Vagina (tissue), 2 donors: ENCODE measurements around the gene LIPM. TPM values are rescaled to one million over a fixed set of nuclear protein-coding genes. Genes with fewer than 3 reads are reported as not detected.
A peak's percentile ranks its signal among the peaks of the same experiment; 100 is the strongest.

ENCODE experiments used
- DNase-seq, 2 donors: peaks; one replicate each; pipeline ENCODE4 v3.0.0-alpha.2; 2017; ENCODE audit errors: extremely low spot score in 2 of 2
- H3K27ac ChIP-seq: fragments of 200-600 bp; sonication (generic); one replicate; pipeline ENCODE4 v1.5.1; 2019
- H3K27me3 ChIP-seq: fragments of 200-600 bp; sonication (generic); one replicate; pipeline ENCODE4 v1.5.1; 2019
- H3K36me3 ChIP-seq, 2 donors: fragments of 200-600 bp; sonication (generic); one replicate each; pipeline ENCODE4 v1.5.1; 2017 to 2019
- H3K4me1 ChIP-seq: fragments of 200-600 bp; sonication (generic); one replicate; pipeline ENCODE4 v1.5.1; 2019
- H3K4me3 ChIP-seq, 2 donors: fragments of 200-600 bp; sonication (generic); 1 replicate in 1 of 2; 2 replicates in 1 of 2; pipeline ENCODE4 v1.5.1; 2016 to 2019
- H3K9me3 ChIP-seq: fragments of 200-600 bp; sonication (generic); one replicate; pipeline ENCODE4 v1.5.1; 2019
- CTCF ChIP-seq, 3 experiments: fragments of 450-650 bp in 2 of 3; fragments of 200-600 bp in 1 of 3; sonication (generic) in 1 of 3; IDR thresholded peaks; one replicate each; pipeline ENCODE4 v1.5.1; 2017 to 2019; ENCODE audit warnings: antibody characterized with exemption in 3 of 3, mild to moderate bottlenecking in 2 of 3, moderate library complexity in 2 of 3
- POLR2A ChIP-seq, 2 donors: fragments of 450-650 bp; IDR thresholded peaks; one replicate each; pipeline ENCODE4 v1.6.1; 2017; ENCODE audit warnings: antibody characterized with exemption in 2 of 2, mild to moderate bottlenecking in 2 of 2, moderate library complexity in 2 of 2
- POLR2AphosphoS5 ChIP-seq, 2 donors: sonication (generic); formaldehyde crosslinking; IDR thresholded peaks; one replicate each; pipeline ENCODE4 v1.9.0; 2017; ENCODE audit warnings: antibody characterized with exemption in 2 of 2, mild to moderate bottlenecking in 2 of 2, low read depth in 1 of 2; ENCODE audit not compliant: insufficient read depth in 1 of 2
- intact Hi-C: fragments of 100-400 bp; cut with DNase I; formaldehyde crosslinking; loops from one replicate; pipeline ENCODE4 v1.15.1; 2023
- total RNA-seq: library from RNA; depleted of rRNA; stranded (reverse); fragments of >200 nt; gene quantifications from one replicate; pipeline ENCODE4 v1.2.3, GENCODE V29; 2016

Gene LIPM
- total RNA-seq, 1 donor from 2014 or later: not detected

DNA sequence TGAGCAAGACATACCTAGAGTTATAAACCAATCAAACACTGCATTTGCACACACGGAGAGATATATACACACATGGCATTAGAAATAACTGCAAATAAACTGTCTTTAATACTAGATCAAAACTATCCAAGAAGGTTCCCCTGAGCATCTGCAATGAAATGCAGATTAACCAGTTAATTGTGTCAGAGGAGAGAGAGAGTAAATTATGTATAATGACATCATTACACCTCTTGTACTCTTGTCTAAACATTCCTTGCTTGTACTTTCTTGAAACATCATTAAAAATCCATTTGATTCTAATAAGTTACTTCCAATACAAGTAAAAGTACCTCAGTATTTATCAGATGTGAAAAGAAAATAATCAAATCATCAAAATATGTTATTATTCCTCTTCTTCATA lies 48.2 kb downstream of the LIPM start:
- H3K4me3 ChIP-seq: no peak overlapping the region
- no peaks in the 10 kb centered on the region for H3K9me3 ChIP-seq
- H3K27ac ChIP-seq: no peak overlapping the region
- DNase-seq: no peak
- no peak for TF ChIP-seq CTCF (IDR thresholded peaks at IDR 0.05)
- no peak for TF ChIP-seq POLR2AphosphoS5 (IDR thresholded peaks at IDR 0.05; ENCODE audit: insufficient read depth in 1 of 2, low read depth in 1 of 2)
- no peak for TF ChIP-seq POLR2A (IDR thresholded peaks at IDR 0.05)
- intact Hi-C loops: no loop called here
- no peaks in the 10 kb centered on the region for H3K36me3 ChIP-seq
- H3K27me3 ChIP-seq: no peaks in the 10 kb centered on the region
- peaks cover 12% of the 10 kb centered on the region for H3K4me1 ChIP-seq

GRCh38 chr10:88851706-88852105 lies 49.2 kb downstream of the LIPM start, which contains the start of gene ANKRD22:
Gene ANKRD22, minus strand, starts transcription at chr10:88851844. Its CDS starts 237 bp downstream, at chr10:88851607.
- H3K27me3 ChIP-seq: no peaks in the 10 kb centered on the region
- no peak within 1 kb of the TSS for H3K4me3 ChIP-seq
- no peaks in the 10 kb centered on the region for H3K9me3 ChIP-seq
- no peaks in the 10 kb centered on the region for H3K36me3 ChIP-seq
- no peak for DNase-seq
- TF ChIP-seq POLR2A (IDR thresholded peaks at IDR 0.05): no peak
- peak in 1 of 2 donors; percentile 86 for TF ChIP-seq POLR2AphosphoS5 (IDR thresholded peaks at IDR 0.05; ENCODE audit: insufficient read depth in 1 of 2, low read depth in 1 of 2)
- TF ChIP-seq CTCF (IDR thresholded peaks at IDR 0.05): no peak
- peaks cover 12% of the 10 kb centered on the region for H3K4me1 ChIP-seq
- intact Hi-C loops: no loop called here
- no peak within 1 kb of the TSS for H3K27ac ChIP-seq

- intact Hi-C loops: no loop called here
- Histone ChIP-seq H3K9me3 (no peaks in the 10 kb centered on the region), H3K27ac (no peak overlapping the region), H3K36me3 (no peaks in the 10 kb centered on the region), H3K4me1 (peaks cover 12% of the 10 kb centered on the region), H3K4me3 (no peak overlapping the region), H3K27me3 (no peaks in the 10 kb centered on the region)
- DNase-seq: no peak
- TF ChIP-seq CTCF (IDR thresholded peaks at IDR 0.05) (no peak), POLR2AphosphoS5 (IDR thresholded peaks at IDR 0.05; ENCODE audit: insufficient read depth in 1 of 2, low read depth in 1 of 2) (no peak)
Observed at GRCh38 chr10:88852327-88852726, 49.8 kb downstream of the LIPM start.

DNA sequence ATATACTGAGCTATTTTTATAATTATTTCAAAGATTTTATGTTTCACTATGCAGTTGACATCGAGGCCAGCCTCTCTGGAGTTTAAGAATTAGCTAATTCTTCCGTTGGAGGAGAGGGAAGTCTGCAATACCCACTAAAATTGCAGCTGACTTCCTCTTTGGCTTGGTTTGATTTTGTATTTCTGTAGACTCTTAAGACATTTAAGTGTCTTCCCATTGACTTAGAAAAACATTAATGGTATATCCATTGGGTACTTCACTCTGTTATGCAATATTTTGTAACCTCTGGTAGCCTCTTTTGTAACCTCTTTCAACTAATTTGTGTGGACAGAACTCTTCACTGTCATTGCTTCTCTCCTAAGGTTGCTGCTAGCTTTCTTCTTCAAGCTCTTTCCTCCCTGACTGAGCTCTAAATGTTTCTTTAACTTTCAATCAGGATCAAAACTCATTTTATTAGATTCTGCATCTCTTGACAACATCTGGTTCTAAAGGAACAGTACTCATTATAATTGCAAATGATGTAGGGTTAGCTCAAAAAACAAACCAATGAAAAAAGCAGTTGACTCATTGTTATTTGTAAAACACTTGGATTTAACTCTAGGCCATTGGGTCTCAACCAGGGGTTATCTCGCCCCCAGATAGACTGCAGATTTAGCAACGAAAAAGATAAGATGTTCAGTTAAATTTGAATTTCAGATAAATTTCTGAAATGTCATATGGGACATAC lies 50.8 kb downstream of the LIPM start:
- H3K4me3 ChIP-seq: no peak overlapping the region
- DNase-seq: no peak
- TF ChIP-seq POLR2A (IDR thresholded peaks at IDR 0.05) (no peak), CTCF (IDR thresholded peaks at IDR 0.05) (no peak), POLR2AphosphoS5 (IDR thresholded peaks at IDR 0.05; ENCODE audit: insufficient read depth in 1 of 2, low read depth in 1 of 2) (no peak)
- H3K36me3 ChIP-seq: no peaks in the 10 kb centered on the region
- intact Hi-C loops: no loop called here
- no peak overlapping the region for H3K27ac ChIP-seq
- H3K27me3 ChIP-seq: no peaks in the 10 kb centered on the region
- H3K4me1 ChIP-seq: peaks cover 12% of the 10 kb centered on the region
- H3K9me3 ChIP-seq: no peaks in the 10 kb centered on the region

DNA sequence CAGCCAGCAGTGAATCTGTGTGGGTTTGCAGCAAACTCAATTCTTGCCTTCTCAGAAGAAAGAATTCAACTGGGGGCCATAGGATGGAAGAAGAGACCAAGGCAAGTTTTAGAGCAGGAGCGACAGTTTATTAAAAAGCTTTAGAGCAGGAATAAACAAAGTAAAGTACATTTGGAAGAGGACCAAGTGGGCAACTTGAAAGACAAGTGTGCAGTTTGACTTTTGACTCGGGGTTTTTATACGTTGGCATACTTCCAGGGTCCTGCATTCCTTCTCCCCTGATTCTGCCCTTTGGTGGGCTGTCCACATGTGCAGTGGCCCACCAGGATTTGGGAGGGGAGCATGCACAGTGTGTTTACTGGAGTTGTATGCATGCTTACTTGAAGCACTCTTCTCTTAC lies 52.2 kb downstream of the LIPM start:
- H3K27me3 ChIP-seq: no peaks in the 10 kb centered on the region
- intact Hi-C loops: no loop called here
- H3K4me1 ChIP-seq: peaks cover 12% of the 10 kb centered on the region
- no peaks in the 10 kb centered on the region for H3K36me3 ChIP-seq
- no peak overlapping the region for H3K27ac ChIP-seq
- DNase-seq: no peak
- TF ChIP-seq CTCF (IDR thresholded peaks at IDR 0.05) (no peak), POLR2AphosphoS5 (IDR thresholded peaks at IDR 0.05; ENCODE audit: insufficient read depth in 1 of 2, low read depth in 1 of 2) (no peak), POLR2A (IDR thresholded peaks at IDR 0.05) (no peak)
- no peak overlapping the region for H3K4me3 ChIP-seq
- H3K9me3 ChIP-seq: no peaks in the 10 kb centered on the region
